GM18505 (cell line): ENCODE results near the gene RAB30.
"Not testable (repeated sequence)": the region's sequence is repeated elsewhere in the genome, so short reads cannot be mapped to it uniquely, and the experiment has no call there.

Experiments used
- ATAC-seq: cut with Tn5 transposase; IDR thresholded peaks from one replicate; pipeline ENCODE4 v1.9.1; 2021; ENCODE audit not compliant: unreplicated experiment
- POLR2A ChIP-seq: IDR thresholded peaks from 4 replicates; pipeline ENCODE4 v1.6.1; 2011; ENCODE audit warnings: borderline replicate concordance; ENCODE audit not compliant: insufficient read depth, insufficient read length; ENCODE audit errors: extremely low read depth

The RAB30 gene

DNA sequence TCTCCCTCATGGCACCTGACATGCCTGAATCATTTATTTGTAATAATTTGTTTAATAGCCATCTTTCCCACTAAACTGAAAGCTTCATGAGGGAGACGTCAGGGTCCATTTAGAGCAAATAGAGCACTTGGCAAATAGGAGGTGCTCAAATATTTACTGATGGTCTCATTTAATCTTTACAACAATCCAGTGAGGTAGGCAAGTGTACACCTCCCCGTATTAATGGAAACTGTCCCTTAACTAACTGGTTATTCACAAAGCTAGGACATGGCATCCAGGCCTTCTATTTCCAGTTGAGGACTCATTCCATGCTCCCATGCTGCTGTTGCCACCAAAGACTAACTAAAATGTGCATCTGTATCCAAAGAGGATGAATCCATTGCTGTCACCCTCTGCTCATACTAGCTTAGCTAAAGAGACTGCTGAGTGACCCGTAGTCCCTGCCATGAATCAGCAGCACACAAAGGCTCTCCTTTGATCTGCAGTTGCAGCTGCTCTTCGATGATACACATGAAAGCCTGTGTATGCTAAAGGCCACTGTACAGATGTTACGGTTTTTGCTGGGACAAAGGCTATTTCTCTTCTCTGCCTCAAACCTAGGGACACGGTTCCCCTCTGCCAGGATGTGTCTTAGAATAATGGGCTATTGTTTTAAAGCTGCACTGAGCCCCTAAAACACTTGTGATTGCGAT, 82.6 kb downstream of the RAB30 start:
- no peak for ATAC-seq
- TF ChIP-seq POLR2A = no peak

DNA sequence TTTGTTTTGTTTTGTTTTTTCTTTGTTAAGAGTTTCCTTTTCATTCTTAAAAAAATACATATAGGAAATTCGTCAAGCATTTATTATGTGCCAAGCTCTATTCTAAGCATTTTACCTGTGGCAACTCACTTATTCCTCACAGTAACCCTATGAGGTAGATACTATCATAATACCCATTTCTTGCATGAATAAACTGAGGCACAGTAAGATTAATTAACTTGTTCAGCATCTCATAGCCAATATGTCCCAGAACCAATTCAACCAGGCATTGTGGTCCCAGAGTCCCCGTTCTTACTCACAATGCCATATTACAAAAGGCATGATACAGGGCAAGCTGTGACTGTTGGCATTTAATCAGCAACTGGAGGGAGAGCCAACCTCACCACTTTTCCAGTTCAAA, 83.7 kb downstream of the RAB30 start:
- ATAC-seq = no peak
- TF ChIP-seq POLR2A = no peak

DNA sequence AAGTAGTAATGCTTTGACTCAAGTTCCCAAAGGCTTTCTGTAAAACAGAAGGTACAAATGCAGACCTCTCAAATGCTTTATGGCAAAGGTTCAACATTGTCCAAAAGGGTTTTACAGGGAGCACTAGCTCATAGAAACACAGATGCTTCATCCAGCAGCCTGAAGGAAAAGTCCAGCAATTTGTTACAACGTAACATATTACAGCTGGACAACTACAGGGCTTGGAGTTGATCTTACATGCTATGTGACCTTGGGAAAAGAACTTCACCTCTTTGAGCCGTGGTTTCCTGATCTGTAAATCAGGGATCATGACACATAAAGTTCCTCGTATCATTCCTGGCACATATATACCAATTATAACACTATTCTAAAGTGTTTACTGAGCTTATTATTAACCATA, 85.3 kb downstream of the RAB30 start:
- no peak for ATAC-seq
- TF ChIP-seq POLR2A = no peak

DNA sequence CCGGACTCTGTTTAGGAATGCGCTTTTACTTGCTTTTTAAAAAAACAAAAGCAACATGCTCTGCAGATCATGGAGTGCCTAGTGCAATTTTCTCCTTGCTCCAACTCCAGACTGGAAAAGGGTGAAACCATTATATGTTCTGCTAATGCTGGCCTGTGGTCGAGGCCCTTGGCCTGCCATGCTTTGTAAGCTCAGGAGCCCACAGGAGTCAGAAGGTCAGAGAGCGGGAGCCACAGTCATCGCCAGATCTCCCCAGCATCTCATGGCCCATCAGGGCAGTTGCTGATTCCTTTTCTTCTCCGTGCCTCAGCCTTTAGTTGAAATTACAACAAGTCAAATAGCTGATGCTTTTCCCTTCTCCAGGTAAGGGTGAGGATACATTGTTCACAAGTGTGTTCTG, 89.8 kb downstream of the RAB30 start:
- TF ChIP-seq POLR2A = no peak
- ATAC-seq = no peak

DNA sequence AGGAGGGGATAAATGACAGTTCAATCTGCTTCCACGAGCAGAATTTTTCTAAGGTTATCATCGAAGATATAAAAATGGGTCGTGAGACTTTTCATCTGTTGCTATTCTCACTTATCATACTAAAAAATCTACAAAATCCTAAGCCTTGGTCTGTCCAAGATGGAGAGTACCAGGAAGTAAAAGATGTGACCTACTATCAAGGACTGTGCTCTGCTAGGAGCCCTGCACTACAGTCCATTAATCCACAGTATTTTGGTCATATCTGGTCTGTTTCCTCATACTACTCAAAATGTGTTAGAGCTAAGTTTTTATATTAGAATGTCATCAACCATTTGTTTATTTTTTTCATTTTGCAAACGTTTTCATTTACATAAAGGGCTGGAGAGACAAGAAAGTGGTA, 90.8 kb downstream of the RAB30 start:
- no peak for ATAC-seq
- no peak for TF ChIP-seq POLR2A

DNA sequence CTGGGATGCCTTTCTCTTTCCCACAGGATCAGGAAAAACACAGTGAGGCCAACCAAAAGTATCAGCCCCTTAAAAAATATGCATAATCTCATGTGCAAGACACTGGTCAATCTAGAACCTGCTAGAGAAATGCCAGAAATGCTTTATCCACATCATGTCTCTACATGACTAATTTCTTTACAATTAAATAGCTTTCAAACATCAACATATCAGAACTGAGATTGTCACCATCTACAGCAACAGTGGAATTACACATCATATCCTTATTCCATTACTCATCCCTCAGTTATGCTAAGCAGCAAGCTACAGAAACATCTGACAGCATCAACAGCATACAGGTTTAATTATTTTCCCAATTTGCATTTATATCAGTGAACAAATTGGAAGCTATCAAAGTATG, 91.4 kb downstream of the RAB30 start:
- no peak for ATAC-seq
- TF ChIP-seq POLR2A = no peak

DNA sequence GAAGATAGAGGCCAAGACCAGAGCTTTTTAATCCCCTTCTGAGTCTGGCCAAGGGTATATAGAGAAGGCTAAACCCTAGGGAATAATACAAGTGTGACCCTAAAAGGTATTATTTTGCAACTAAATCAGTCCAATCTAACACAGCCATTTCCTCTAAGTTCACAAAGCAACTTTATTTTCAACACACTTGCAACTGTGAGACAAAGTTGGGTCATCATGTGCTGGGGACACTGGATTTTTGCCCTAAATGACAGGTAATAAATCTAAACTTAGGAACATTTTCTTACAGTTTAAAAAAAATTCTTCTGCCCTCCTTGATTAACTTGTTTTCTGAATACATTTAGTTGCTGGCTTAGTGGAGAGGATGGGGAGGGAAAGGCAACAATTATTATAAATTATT, 91.9 kb downstream of the RAB30 start:
- no peak for ATAC-seq
- TF ChIP-seq POLR2A = no peak

DNA sequence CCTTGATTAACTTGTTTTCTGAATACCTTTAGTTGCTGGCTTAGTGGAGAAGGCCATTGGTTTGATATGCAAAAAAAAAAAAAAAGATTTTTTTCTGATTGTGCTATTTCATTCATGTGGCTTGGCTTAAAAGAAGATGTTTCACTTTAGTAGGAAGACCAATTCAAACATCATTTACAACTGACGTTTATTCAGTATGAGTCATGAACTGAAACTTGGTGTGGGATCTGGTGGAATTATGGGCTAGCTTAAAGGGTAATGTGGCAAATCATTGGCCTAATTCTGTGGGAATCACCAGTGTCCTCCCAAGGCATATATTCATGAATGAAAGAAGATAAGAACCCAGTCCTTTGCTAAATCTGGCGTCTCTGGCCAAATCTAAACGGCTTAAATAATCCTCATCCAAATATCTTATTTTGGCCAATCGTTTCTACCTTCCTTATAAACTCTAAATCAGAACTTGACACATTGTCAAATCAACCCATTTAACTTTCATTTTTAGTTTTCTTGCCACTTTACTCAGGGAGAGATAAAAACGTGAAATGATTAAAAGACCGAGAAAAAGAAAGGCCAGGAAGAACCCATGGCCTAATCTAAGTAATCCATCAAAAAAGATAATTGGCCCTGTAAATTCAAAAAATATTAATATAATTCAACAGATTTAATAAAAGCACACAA, 93.1 kb downstream of the RAB30 start:
- no peak for TF ChIP-seq POLR2A
- no peak for ATAC-seq

DNA sequence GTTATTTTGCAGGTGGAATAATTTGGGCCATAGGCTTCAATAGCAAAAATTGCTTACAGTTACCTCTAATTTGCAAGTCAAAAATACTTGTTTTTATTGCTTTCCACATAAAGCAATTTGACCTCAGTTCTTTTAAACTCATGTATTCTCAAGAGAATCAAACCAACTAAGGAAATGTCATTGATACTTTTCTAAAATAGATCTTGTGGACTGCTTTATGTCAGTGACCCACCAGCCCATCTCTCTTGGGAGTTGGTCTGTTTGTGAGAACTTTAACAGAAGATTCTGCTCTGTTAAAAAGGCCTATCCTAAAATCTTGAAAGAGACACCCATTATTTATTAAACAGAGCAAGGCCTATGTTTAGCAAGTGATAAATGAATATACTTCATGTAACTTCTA, 94.9 kb downstream of the RAB30 start:
- no peak for ATAC-seq

DNA sequence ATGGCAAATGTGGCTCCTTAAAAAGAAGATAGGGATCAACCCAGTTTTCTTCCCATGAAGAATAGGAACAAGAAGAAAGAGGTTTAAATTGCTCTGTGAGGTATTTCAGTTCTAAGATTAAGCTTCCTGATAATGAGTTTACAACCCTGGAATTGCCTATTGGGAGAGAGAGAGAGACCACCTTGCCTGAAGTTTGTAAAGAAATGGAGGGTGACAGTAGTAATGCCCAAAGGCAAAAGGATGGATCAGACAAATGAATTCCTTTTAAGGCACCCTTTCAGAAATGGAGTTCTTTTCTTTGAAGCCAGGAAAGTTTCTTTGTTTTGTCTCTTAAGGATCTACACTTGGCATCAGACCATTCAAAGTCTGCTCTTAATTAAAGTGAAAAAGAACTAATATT, 95.8 kb downstream of the RAB30 start:
- no peak for ATAC-seq
- TF ChIP-seq POLR2A = no peak

More for the DNA sequence above, 94.9 kb downstream of the RAB30 start:
- TF ChIP-seq POLR2A = no peak

DNA sequence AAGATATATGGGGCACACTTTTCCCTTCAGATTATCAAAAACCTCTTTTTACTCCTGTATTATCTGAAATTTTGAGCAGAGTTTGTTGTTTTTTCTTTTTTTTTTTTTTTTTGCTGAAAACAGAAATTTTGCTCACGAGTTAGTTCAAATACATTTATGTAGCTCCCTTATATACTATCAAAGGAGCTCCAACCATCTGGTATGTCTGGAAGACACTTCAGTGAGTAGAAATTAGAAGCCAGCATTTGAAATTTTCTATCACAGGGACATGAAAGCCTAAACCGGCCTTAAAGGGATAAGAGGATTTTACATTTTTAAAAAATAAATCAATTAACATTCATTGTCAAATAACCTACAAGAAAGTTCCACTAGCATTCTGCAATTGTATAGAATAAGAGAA, 96.8 kb downstream of the RAB30 start:
- no peak for ATAC-seq
- no peak for TF ChIP-seq POLR2A

DNA sequence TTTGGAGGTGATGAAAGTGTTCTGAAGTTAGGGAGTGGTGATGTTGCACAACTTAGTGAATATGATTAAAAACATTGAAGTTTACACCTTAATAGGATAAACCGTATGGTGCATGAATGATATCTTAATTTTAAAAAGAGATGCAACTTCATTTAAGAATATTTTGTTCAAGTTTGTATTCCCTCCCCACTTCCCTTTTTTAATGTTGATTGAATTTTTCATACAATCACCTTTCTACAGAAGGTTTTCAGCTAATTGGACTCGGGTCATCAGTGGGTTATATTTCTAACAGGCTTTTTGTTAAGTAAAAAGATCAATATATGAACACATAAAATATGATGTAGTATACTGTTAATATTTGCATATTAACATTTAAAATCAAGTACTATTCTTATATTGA, 97.6 kb downstream of the RAB30 start:
- no peak for ATAC-seq
- TF ChIP-seq POLR2A = no peak

DNA sequence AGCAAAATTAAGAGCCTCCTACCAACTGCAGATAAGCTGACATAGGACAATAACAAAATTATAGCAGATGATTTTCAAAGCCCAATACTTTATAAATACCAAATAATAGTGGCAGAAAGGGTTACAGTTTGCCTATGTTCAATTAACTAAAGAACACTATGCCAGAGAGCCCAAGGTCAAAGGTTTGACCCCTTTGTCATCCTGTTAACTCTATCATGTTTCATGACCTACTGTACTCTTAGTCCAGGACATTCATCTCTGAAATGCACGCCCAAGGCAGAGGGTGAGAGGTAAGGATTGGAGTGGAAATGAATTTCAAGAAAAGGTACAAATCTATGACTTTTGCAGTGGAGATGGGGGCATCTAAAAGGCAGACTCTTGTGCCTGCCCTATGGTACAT, 99.6 kb downstream of the RAB30 start:
- TF ChIP-seq POLR2A = no peak
- ATAC-seq = no peak

DNA sequence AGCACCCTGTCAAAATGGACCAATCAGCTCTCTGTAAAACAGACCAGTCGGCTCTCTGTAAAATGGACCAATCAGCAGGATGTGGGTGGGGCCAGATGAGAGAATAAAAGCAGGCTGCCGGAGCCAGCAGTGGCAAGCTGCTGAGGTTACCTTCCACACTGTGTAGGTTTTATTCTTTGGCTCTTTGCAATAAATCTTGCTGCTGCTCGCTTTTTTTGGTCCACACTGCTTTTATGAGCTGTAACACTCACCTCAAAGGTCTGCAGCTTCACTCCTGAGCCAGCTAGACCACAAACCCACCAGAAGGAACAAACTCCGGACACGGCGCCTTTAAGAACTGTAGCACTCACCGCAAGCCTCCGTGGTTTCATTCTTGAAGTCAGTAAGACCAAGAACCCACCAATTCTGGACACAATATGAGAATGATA, 100.2 kb downstream of the RAB30 start:
- TF ChIP-seq POLR2A = peak; percentile 60
- ATAC-seq = not testable (repeated sequence)

DNA sequence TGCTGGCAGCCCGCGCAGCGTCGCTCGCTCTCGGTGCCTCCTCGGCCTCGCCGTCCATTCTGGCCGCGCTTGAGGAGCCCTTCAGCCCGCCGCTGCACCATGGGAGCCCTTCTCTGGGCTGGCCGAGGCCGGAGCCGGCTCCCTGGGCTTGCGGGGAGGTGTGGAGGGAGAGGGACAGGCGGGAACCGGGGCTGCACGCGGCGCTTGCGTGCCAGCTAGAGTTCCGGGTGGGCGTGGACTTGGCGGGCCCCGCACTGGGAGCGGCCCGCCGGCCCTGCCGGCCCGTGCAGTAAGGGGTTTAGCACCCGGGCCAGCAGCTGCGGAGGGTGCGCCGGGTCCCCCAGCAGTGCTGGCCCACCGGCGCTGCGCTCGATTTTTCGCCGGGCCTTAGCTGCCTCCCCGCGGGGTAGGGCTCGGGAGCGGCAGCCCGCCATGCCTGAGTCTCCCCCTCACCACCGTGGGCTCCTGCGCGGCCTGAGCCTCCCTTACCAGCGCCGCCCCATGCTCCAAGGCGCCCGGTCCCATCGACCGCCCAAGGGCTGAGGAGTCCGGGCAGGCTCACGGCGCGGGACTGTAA, 101.1 kb downstream of the RAB30 start:
- ATAC-seq = not testable (repeated sequence)
